Measurements from ENCODE around the gene ALDH1B1. TPM values are rescaled to one million over a fixed set of nuclear protein-coding genes. Genes with fewer than 3 reads are reported as not detected.

ALDH1B1 gene
- total RNA-seq, 1 donor from 2014 or later: 10.5 TPM

DNA sequence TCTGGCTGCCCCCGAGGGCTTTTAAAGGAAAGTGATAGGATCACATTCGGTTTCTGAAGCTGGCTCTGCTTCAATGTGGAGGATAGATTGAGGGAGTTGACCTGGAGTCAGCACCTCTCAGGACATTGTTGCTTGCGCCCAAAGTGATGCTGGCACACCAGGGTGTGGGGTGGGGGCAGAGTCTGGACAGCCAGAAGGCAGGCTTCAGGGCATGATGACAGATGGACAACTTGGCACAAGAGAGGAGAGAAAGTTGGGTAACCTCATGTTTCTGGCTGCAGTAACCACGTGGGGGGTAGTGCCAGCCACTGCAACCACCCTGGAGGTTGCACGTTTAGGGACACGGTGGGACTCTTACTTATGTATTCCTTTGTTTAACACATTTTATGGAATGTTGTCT lies 9.5 kb downstream of the ALDH1B1 start:
- Mint-ChIP-seq H3K4me3 (ENCODE audit: unreplicated experiment) (no peak overlapping the region), H3K27me3 (ENCODE audit: unreplicated experiment) (peaks cover 34% of the 10 kb centered on the region), H3K36me3 (ENCODE audit: unreplicated experiment) (peaks cover 8% of the 10 kb centered on the region), H3K9me3 (ENCODE audit: unreplicated experiment) (no peaks in the 10 kb centered on the region), H3K4me1 (ENCODE audit: unreplicated experiment) (no peaks in the 10 kb centered on the region), H3K27ac (ENCODE audit: unreplicated experiment) (no peak overlapping the region)
- no peak for DNase-seq (ENCODE audit: extremely low spot score, unreplicated experiment)
- no peak for TF ChIP-seq CTCF (IDR thresholded peaks at IDR 0.05)

- Mint-ChIP-seq H3K27me3 (ENCODE audit: unreplicated experiment) (peaks cover 34% of the 10 kb centered on the region), H3K9me3 (ENCODE audit: unreplicated experiment) (no peaks in the 10 kb centered on the region), H3K36me3 (ENCODE audit: unreplicated experiment) (no peaks in the 10 kb centered on the region), H3K4me1 (ENCODE audit: unreplicated experiment) (no peaks in the 10 kb centered on the region), H3K27ac (ENCODE audit: unreplicated experiment) (no peak overlapping the region), H3K4me3 (ENCODE audit: unreplicated experiment) (no peak overlapping the region)
- no peak for TF ChIP-seq CTCF (IDR thresholded peaks at IDR 0.05)
- DNase-seq (ENCODE audit: extremely low spot score, unreplicated experiment): no peak
Measured at GRCh38 chr9:38404314-38404713, 11.8 kb downstream of the ALDH1B1 start.

DNA sequence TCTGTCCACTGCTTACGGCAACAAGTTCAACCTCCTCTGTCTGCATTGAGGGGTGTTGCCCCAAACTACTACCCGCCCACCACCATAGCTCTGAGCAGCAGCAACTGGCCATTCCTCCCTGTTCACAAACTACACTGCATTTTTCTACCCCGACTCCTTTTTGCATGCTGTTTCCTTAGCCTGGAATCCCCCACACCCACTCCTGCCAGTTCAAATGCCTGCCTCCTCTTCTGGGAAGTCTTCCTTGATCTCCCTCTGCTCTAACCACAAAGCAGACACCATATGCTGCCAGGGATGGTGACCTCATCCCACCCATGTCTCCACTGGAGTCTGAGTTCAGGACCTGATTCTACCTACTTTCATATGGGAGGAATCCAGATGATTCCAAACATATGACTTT lies 13.3 kb downstream of the ALDH1B1 start:
- Mint-ChIP-seq H3K4me1 (ENCODE audit: unreplicated experiment) (no peaks in the 10 kb centered on the region), H3K27ac (ENCODE audit: unreplicated experiment) (no peak overlapping the region), H3K4me3 (ENCODE audit: unreplicated experiment) (no peak overlapping the region), H3K27me3 (ENCODE audit: unreplicated experiment) (peaks cover 34% of the 10 kb centered on the region), H3K36me3 (ENCODE audit: unreplicated experiment) (no peaks in the 10 kb centered on the region), H3K9me3 (ENCODE audit: unreplicated experiment) (no peaks in the 10 kb centered on the region)
- no peak for TF ChIP-seq CTCF (IDR thresholded peaks at IDR 0.05)
- no peak for DNase-seq (ENCODE audit: extremely low spot score, unreplicated experiment)

DNA sequence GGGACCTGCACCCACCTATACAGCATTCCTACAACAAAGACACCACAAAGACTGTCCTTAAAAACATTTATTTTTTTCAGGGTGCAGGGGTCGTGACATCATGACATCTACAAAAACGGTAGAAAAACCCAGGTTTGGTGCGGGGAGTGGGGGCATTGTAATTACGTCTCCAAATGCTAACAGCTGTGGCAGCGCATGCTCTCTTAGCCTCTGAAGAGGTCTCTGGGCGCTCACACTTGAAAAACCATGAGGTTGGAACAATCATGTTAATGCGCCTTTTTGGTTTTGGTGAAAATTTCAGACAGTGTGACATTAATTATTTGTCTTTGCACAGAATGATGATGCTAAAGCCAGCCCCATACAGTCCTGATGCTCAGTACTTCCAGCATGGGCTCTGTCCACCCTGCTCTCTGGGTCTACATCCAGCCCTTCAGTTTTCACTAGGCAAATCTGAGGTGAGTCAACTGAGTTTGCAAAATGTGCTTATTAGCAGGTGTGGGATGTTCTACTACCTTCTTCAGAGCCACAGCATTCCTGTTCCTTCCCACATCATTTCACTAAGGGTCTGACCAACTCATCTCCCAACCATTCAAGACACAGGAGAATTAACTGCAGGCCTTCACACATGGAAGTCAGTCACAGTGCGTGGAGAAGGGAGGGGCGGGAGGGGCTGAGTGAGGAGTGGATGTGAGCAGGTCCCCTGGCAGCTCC lies 14.1 kb downstream of the ALDH1B1 start:
- Mint-ChIP-seq H3K4me3 (ENCODE audit: unreplicated experiment) (no peak overlapping the region), H3K27ac (ENCODE audit: unreplicated experiment) (no peak overlapping the region), H3K27me3 (ENCODE audit: unreplicated experiment) (peaks cover 34% of the 10 kb centered on the region), H3K36me3 (ENCODE audit: unreplicated experiment) (no peaks in the 10 kb centered on the region), H3K9me3 (ENCODE audit: unreplicated experiment) (no peaks in the 10 kb centered on the region), H3K4me1 (ENCODE audit: unreplicated experiment) (no peaks in the 10 kb centered on the region)
- TF ChIP-seq CTCF (IDR thresholded peaks at IDR 0.05): no peak
- no peak for DNase-seq (ENCODE audit: extremely low spot score, unreplicated experiment)

DNA sequence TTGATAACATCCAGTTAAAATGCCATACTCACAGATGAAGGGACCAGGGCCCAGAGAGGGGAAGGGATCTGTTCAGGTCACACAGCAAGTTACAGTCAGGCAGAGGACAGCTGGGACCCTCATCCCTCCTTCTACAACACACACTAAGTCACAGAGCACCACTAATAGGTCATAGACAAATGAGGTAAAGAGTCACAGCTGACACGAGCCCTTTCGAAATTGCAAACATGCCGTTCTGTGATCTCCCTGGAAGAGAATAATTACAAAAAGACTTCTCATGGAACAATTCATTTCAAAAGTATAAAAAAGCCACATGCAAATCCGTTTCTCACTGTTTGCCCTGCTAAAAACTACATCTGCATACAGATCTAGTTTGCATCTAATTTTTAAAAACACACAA lies 16.2 kb downstream of the ALDH1B1 start:
- Mint-ChIP-seq H3K27me3 (ENCODE audit: unreplicated experiment) (peaks cover 24% of the 10 kb centered on the region), H3K4me3 (ENCODE audit: unreplicated experiment) (no peak overlapping the region), H3K27ac (ENCODE audit: unreplicated experiment) (no peak overlapping the region), H3K36me3 (ENCODE audit: unreplicated experiment) (no peaks in the 10 kb centered on the region), H3K4me1 (ENCODE audit: unreplicated experiment) (no peaks in the 10 kb centered on the region), H3K9me3 (ENCODE audit: unreplicated experiment) (no peaks in the 10 kb centered on the region)
- no peak for TF ChIP-seq CTCF (IDR thresholded peaks at IDR 0.05)
- DNase-seq (ENCODE audit: extremely low spot score, unreplicated experiment): no peak
